NT2/D1 (cell line): ENCODE measurements around the gene CA9.

Experiments used
- DNase-seq: peaks from one replicate; pipeline ENCODE4 v3.0.0-alpha.2; 2011; ENCODE audit warnings: low read depth, low spot score
- H3K27me3 ChIP-seq: 2 replicates; pipeline ENCODE4 v1.6.0; 2011; ENCODE audit warnings: mild to moderate bottlenecking; ENCODE audit not compliant: insufficient read length, insufficient read depth
- H3K36me3 ChIP-seq: 2 replicates; pipeline ENCODE4 v1.6.1; 2011; ENCODE audit warnings: mild to moderate bottlenecking, low read length, mixed read lengths; ENCODE audit not compliant: insufficient read depth, insufficient read length
- H3K4me1 ChIP-seq: 2 replicates; pipeline ENCODE4 v1.5.1; 2011; ENCODE audit not compliant: insufficient read depth, insufficient read length
- H3K4me3 ChIP-seq: 2 replicates; pipeline ENCODE4 v1.5.1; 2011; ENCODE audit warnings: low read depth; ENCODE audit not compliant: insufficient read length
- H3K9ac ChIP-seq: 2 replicates; pipeline ENCODE4 v1.6.0; 2011; ENCODE audit warnings: low read depth; ENCODE audit not compliant: insufficient read length
- H3K9me3 ChIP-seq: 2 replicates; pipeline ENCODE4 v1.5.1; 2011; ENCODE audit warnings: mild to moderate bottlenecking, low read length; ENCODE audit not compliant: insufficient read depth
- SUZ12 ChIP-seq: IDR thresholded peaks from 2 replicates; pipeline ENCODE4 v1.6.1; 2011; ENCODE audit not compliant: insufficient read length, insufficient read depth; ENCODE audit errors: extremely low read depth
- YY1 ChIP-seq: IDR thresholded peaks from 2 replicates; pipeline ENCODE4 v1.6.1; 2011; ENCODE audit not compliant: insufficient read length, insufficient read depth
- ZNF274 ChIP-seq: IDR thresholded peaks from 2 replicates; pipeline ENCODE4 v1.6.1; 2011; ENCODE audit warnings: mild to moderate bottlenecking, low read depth, low read length

Gene CA9

DNA sequence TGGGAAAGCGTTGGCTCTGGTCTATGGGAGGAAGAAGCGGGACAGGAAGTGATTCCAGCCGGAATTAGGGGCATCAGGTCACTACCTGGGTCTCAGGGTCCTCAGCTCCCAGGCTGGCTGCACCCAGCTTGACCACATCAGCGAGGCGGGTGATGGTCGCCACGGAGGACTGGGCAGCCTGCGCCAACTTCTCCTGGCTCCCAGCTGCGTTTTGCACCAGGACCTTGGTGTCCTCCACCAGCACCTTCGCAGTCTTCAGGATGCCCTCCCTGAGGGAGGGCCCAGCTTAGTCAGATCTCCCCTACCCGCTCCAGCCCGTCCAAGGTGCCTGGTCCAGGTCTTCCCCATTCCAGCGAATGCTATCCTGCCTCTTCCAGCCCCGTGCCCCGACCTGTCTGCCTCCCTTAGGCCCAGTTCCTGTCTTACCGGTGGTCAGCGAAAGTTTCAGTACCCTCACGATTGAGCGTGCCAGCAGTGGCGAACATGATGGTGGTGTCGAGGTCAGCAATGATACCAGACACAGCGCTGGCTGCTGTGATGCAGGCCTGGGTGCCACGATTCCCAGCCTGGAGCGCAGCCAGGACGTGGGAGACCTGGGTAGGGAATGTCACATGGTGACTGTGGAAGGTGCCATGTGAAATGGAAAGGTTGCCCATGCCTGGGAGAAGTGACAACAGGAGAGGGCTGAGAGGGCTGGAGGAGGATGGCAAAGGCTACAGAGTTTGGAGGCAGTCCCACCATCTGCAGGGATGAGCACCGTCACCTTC lies 30.4 kb downstream of the CA9 start:
- H3K9me3 ChIP-seq = no peaks in the 10 kb centered on the region
- DNase-seq = no peak
- H3K36me3 ChIP-seq = peaks cover 97% of the 10 kb centered on the region
- H3K4me1 ChIP-seq = peaks cover 5% of the 10 kb centered on the region
- H3K27me3 ChIP-seq = no peaks in the 10 kb centered on the region
- TF ChIP-seq ZNF274 (no peak), YY1 (no peak), SUZ12 (no peak)
- H3K4me3 ChIP-seq = no peak overlapping the region
- no peak overlapping the region for H3K9ac ChIP-seq

DNA sequence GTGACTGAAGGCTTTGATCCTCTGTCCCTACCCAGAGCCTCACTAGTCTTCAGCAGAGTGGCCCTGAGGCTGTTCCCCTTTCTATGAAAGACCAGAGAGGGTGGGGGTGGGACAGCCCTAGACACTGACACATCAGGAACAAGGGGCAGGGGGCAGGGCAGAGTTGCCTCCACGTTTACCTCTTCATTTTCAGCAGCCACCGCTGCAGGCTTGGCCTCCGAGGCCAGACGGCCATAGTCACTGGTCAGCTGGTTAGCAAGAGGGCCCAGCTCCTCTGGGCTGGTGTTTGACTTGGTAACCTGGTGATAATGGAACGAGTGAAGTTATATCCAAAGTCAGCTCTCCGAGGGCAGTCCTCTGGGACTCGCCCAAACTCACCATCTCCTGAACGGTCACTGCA lies 31.6 kb downstream of the CA9 start:
- Histone ChIP-seq H3K9me3 (no peaks in the 10 kb centered on the region), H3K27me3 (no peaks in the 10 kb centered on the region), H3K4me1 (peaks cover 5% of the 10 kb centered on the region), H3K4me3 (no peak overlapping the region), H3K36me3 (peaks cover 92% of the 10 kb centered on the region), H3K9ac (no peak overlapping the region)
- TF ChIP-seq YY1 = no peak
- TF ChIP-seq SUZ12 = no peak
- no peak for TF ChIP-seq ZNF274
- no peak for DNase-seq

DNA sequence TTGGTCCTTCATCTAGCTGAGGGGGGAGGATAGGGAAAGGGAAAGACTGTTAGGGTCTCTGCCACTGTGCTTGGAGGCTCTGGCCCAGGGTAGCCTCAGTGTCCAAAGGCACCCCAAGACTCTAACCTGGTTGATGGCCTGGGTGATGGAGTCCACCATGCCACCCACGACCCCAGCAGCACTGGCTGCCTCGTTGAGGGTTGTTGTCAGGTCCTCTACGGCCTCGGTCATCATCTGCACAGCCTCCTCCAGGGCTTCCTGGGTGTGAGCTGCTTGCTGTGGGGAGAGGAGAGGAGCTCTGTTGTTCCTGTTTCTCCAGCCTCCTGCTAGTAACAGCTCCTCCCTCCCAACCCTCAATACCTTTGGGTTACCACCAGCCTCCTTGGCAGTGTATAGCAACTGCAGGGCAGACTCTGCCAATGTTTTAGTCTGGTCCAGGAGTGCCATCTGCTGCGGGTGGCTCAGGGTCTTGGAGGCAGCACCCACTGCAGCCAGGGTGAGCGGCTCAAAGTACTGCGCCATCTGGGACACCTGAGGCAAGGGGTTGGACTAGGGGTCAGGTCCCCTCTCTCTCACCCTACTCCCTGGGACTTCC lies 32.2 kb downstream of the CA9 start:
- Histone ChIP-seq H3K27me3 (no peaks in the 10 kb centered on the region), H3K9ac (no peak overlapping the region), H3K4me1 (peaks cover 5% of the 10 kb centered on the region), H3K9me3 (no peaks in the 10 kb centered on the region), H3K4me3 (no peak overlapping the region), H3K36me3 (peaks cover 92% of the 10 kb centered on the region)
- TF ChIP-seq ZNF274 (no peak), YY1 (no peak), SUZ12 (no peak)
- DNase-seq = no peak

DNA sequence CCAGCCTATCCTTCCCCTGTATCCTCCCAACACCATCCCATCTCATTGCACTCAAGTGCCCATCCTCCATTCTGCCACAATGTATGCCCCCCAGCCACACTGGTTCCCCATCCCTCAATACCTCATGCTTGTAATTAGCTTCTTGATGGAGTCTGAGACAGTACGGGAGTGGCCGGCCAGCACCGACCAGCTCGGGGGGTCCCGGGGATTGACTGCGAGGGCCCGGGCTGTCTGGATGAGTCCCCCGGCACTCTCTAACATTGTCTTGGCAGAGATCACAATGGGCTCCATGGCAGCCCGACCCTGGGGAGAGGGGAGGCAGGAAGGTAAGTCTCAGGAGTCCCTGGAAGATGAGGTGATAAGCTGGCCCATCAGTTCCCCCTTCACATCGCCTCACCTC lies 33.2 kb downstream of the CA9 start:
- no peak overlapping the region for H3K4me3 ChIP-seq
- peaks cover 92% of the 10 kb centered on the region for H3K36me3 ChIP-seq
- H3K27me3 ChIP-seq = no peaks in the 10 kb centered on the region
- peaks cover 5% of the 10 kb centered on the region for H3K4me1 ChIP-seq
- H3K9me3 ChIP-seq = no peaks in the 10 kb centered on the region
- H3K9ac ChIP-seq = no peak overlapping the region
- TF ChIP-seq SUZ12 (no peak), YY1 (no peak), ZNF274 (no peak)
- DNase-seq = no peak

DNA sequence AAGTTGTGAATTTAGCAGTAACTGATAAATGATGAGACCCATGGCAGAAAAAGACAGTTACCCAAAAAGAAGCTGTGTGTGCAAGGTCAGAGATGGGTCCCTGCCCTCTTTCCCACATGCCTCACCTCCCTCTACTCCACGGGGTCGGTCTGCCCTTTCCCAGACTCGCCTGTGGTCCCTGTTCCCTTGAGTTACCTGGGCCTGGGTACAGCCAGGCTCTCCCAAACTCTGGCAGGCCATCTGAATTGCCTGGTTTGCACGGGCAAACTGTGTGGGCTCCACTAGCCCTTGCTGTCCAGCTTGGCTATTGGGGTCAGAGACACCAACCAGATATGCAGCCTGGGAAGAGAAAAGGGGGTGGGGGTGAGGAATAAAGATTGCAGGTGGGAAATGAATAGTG lies 34.4 kb downstream of the CA9 start:
- DNase-seq = no peak
- peaks cover 11% of the 10 kb centered on the region for H3K4me1 ChIP-seq
- no peak overlapping the region for H3K4me3 ChIP-seq
- TF ChIP-seq ZNF274 (no peak), YY1 (no peak), SUZ12 (no peak)
- no peaks in the 10 kb centered on the region for H3K27me3 ChIP-seq
- peaks cover 93% of the 10 kb centered on the region for H3K36me3 ChIP-seq
- H3K9ac ChIP-seq = no peak overlapping the region
- no peaks in the 10 kb centered on the region for H3K9me3 ChIP-seq

DNA sequence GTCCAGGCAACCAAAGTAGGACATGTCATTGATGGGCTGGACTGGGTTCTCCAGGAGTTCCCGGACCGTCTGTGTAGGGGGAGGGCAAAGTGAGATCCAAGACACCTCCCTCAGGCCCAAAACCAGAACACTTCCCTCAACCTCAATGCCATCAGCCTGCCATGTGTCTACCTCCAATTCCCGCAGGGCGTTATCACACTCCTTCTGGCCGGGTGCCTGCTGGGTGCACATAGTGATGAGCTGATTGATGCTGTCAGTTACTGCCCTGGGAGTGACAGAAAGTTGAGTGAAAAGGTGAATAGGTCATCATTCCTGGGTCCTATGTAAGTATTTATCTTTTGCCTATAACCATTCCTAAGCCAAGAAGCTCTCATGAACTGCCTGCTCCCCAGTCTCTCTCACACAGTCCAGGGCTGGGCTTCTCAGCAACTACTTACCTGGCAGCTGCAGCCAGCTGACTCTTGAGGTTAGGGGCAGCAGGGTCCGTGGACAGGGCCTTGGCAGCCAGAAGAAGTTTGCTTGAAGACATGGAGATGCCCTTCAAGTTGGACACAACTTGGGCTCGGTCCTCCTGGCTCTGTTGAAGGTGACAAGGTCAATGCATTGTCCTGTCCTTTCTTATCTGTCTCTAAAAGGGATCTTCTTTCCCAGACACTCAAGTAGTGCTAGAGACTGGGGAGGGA lies 37.2 kb downstream of the CA9 start:
- Histone ChIP-seq H3K4me1 (peaks cover 14% of the 10 kb centered on the region), H3K9ac (no peak overlapping the region), H3K9me3 (no peaks in the 10 kb centered on the region), H3K36me3 (peaks cover 92% of the 10 kb centered on the region), H3K4me3 (no peak overlapping the region), H3K27me3 (no peaks in the 10 kb centered on the region)
- no peak for DNase-seq
- TF ChIP-seq YY1 (no peak), ZNF274 (no peak), SUZ12 (no peak)
